Cardiac fibroblast (primary cell): ENCODE data around the gene WDR90.
"Not testable (repeated sequence)": the region's sequence is repeated elsewhere in the genome, so short reads cannot be mapped to it uniquely, and the experiment has no call there.

Experiments
- DNase-seq, 2 donors: peaks; one replicate each; pipeline versions ENCODE4 v3.0.0 to v3.0.0-alpha.2; 2010; ENCODE audit warnings: low read depth in 2 of 2
- H3K4me3 ChIP-seq, 2 donors: replicated peaks in 1 of 2; 1 replicate in 1 of 2; 2 replicates in 1 of 2; pipeline ENCODE4 v1.5.1; 2011; ENCODE audit warnings: low read depth in 2 of 2, low read length in 2 of 2, mild to moderate bottlenecking in 2 of 2, moderate library complexity in 1 of 2
- CTCF ChIP-seq: IDR thresholded peaks from one replicate; pipeline ENCODE4 v1.5.1; 2011; ENCODE audit warnings: low read depth, mild to moderate bottlenecking, low read length, inconsistent platforms

Gene WDR90

GRCh38 chr16:686459-687260 lies 37.5 kb downstream of the WDR90 start:
- no peak overlapping the region for H3K4me3 ChIP-seq
- DNase-seq: no peak
- no peak for TF ChIP-seq CTCF

- no peak overlapping the region for H3K4me3 ChIP-seq
- TF ChIP-seq CTCF: no peak
- DNase-seq: no peak
Observed at GRCh38 chr16:687499-687898, 38.3 kb downstream of the WDR90 start.

- peak overlapping the region; percentile 68 to 91 for H3K4me3 ChIP-seq
- no peak for TF ChIP-seq CTCF
- DNase-seq: no peak
Observed at GRCh38 chr16:689175-689897, 40.2 kb downstream of the WDR90 start.

GRCh38 chr16:691242-691641 lies 42.1 kb downstream of the WDR90 start:
- not testable (repeated sequence) for H3K4me3 ChIP-seq, DNase-seq

- TF ChIP-seq CTCF: no peak
- DNase-seq: no peak
- H3K4me3 ChIP-seq: no peak overlapping the region
Observed at GRCh38 chr16:692356-693108, 43.4 kb downstream of the WDR90 start.

GRCh38 chr16:693364-693763 lies 44.2 kb downstream of the WDR90 start:
- DNase-seq: no peak
- H3K4me3 ChIP-seq: no peak overlapping the region
- TF ChIP-seq CTCF: no peak

GRCh38 chr16:693766-694165 lies 44.6 kb downstream of the WDR90 start:
- H3K4me3 ChIP-seq: no peak overlapping the region
- no peak for TF ChIP-seq CTCF
- no peak for DNase-seq
